HG03064 (cell line): Measurements from ENCODE around the gene SLC7A11.
A peak's percentile ranks its signal among the peaks of the same experiment; 100 is the strongest.

Experiments
- ATAC-seq: cut with Tn5 transposase; IDR thresholded peaks from one replicate; pipeline ENCODE4 v1.9.1; 2021; ENCODE audit warnings: low read depth; ENCODE audit not compliant: unreplicated experiment

SLC7A11 gene

DNA sequence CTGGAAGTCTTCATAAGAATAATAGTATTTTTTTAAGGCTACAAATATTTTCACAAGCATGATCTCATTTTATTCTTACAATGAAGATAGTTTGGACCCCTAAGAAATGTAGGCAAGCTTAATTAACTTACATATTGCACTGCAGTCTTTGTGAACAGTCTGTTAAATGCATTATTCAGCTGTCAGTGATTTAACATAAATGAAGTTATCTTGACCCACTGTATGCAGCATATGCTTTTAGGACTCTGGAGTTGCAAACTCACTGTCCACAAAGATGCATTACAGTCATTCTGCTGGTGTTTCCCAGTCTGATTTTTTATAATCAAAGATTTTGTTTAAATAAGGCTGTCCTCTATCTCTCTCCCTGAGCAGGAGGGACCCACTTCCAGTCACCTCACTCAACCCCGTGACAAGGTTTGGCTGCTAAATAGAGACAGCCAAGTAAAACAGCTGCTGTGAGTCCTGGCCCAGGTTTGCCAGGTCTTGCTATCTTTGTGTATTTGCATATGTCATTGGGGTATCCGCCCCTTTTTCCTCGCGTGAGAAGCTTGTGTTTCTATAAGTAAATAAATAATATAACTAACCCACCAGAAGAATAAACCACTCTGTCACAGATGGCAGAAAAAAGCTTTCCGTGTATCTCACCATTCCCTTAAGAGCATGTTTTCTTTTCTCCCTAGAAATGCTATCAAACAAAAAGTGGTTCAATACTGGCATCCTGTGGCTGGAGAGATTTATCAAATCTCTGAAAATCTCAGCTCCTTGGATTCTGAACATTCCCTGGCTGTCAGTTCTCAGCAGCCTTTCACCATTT is 67.0 kb downstream of the SLC7A11 start:
- ATAC-seq: no peak

DNA sequence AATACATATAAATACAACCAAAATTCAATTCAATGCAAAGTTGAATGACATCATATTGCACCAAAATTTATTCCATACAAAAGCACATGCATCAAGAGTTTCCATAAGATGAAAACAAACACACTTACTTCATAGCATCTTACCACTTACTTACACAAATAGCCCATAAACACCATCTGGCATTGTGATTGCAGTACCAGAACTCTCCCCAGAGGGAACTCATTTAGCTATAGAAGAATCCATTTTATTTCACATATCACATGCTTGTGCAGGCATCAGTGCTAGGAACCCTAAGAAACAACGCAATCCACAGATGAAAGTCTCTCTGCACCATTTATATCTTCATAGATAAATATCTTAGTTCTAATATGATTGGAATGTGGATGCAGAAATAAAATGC is 77.9 kb downstream of the SLC7A11 start:
- ATAC-seq: no peak

DNA sequence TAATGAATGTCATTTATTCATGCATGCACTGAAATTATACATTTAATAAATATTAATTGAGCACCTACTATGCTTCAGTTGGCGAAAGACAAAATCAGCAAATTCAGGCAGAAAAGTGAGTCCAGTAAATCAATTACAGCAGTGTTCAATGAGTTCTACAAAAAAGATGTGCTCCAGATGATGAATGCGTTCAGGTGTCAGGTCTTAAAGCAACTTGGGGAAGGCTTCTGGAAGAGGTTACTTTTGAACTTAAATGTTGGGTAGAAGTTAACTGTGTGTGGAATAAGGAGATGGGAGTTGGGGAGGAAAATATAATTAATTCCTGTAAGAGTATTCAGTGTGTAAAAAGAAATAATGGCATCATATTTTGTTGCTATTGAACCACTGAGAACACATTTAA is 79.0 kb downstream of the SLC7A11 start:
- ATAC-seq: no peak

DNA sequence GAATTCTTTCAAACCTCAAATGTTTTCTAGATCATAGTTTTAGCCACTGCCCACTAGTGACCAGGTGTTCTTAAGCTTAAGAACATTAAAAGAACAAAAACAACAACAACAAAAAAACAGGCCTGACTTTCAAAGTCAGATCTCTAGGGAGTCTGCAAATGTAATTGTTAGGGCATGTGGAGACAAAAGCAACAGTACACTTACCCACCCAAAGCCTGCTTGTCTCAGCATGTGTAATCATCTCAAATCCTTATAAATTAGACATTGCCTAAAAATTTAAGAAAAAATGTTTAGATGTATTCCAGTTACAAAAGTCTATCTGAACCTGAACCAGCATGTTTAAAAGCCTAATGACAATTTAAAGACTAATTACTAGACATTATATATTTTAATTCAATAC is 79.9 kb downstream of the SLC7A11 start:
- no peak for ATAC-seq

DNA sequence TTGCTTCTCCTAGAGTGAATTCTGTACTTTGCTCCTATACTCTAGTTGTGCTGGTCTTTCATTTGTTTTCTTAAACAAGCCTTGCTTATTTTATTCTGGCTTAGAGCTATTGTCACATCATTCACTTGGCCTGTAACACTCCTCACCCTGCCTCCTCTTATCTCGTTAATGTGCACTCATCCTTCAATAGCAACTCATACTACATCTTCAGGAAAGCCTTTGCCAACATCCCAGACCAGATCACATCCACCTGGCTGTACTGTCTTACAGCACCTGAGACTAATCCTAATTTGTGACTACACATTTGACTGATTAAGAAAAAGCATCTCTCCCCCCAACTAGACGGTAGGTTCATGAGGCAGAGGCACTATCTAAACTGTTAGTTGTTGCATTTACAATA is 80.8 kb downstream of the SLC7A11 start:
- no peak for ATAC-seq

DNA sequence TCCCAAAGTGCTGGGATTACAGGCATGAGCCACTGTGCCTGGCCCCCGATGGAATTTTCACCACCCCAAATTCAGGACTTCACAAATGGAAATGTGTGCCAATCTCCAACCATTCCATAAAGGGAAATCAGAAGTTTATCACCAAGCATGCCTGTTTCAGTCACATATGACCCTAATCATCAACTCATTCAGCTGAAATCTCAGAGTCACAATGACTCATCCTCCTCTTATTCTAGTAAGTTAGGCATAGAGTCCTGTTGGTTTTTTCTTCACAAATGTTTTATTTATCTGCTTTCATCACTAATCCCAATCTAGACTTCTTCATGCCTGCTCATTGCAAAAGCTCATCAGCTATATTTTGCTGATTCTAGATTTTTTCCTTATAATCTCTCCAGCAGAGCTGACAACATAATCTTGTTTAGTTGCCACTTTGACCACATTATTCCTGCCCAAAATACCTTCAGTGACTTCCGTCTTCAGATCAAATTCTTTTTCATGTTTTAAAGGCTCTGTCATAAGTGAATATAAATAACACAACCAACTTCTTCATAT is 83.3 kb downstream of the SLC7A11 start:
- no peak for ATAC-seq

DNA sequence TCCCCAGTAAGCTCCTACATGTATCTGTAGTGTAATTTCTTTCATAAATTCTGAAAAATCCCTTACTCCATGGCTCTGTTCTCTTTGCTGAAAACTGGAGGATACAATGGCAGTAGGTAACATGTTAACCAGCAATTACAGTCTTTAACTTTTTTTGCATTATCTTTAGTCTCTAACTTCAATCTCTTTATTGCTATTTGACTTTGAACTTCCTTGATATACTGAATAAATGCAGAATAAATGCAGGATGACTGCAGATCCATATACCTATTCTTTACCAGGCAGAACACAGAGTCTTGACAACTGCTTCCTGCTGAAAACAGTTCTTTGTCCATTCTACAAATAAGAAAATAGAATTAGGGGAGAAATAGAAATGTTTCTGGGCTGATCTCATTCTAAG is 101.3 kb downstream of the SLC7A11 start:
- ATAC-seq: no peak

DNA sequence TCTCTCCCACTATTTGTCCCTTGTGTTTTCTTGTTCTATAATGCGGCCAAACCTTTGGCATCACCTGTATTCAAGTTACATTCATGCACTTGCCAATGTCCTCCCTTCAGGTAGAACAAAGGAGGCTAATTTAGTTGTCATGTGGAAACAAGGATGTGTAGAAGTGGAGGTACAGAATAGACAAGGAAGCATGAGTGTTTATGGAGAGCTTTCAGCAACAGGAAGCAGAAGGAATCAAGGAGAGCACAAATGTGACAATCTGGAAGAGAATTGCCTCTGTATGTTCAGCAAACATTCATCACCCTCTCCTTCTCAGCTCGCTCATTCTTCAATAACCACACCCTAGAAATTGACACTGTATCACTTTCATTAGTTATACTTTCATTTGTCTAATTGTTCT is 103.4 kb downstream of the SLC7A11 start:
- ATAC-seq: no peak

DNA sequence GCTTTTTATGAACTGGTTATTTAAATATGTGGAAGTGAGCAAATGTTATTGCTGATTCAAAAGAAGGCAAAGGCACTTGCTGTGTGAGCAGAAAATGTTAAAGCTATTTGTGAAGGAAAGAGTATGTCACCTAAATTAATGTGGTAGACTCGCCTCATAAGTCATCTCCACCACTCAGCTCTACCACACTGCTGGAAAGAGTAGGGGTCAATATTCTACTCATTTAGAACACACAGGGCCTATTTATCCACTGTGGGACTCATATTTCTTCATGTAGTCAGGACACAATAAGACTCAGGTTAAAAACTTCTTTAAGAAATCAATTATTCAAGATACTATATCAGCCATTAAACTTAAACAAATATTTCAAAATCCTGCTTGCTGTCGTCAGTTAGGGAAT is 106.5 kb downstream of the SLC7A11 start:
- ATAC-seq: no peak

DNA sequence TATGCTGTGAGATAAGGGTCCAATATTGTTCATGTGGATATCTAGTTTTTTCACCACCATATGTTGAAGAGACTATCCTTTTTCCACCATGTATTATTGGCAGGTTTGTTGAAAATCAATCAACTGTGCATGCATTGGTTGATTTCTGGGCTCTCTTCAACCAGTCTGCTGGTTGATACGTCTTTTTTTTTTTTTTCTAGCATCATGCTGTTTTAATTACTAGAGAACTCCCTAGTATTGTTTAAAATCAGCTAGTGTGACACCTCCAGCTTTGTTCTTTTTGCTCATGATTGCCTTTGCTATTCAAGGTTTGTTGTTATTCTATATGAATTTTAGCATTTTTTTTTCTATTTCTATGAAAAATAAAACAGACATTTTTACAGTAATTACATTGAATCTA is 123.9 kb downstream of the SLC7A11 start:
- no peak for ATAC-seq

DNA sequence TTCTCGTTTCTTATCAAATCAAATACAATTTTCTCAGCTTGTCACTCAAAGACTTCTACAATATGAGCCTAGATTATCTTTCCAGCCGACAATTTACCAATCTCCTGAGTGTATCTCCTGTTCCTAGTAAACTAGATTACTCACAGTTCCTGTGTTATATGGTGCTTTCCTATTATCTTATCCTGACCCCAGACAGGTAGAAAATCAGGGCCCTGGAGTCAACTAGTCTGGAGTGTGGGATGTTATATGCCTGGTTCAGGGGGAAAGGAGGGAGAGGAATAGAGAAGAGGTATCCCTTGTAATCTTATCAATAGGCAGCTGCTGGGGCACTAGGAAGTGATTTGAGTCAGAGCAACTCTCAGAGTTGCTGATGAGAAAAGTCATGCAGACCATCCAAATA is 127.1 kb downstream of the SLC7A11 start:
- ATAC-seq: no peak

DNA sequence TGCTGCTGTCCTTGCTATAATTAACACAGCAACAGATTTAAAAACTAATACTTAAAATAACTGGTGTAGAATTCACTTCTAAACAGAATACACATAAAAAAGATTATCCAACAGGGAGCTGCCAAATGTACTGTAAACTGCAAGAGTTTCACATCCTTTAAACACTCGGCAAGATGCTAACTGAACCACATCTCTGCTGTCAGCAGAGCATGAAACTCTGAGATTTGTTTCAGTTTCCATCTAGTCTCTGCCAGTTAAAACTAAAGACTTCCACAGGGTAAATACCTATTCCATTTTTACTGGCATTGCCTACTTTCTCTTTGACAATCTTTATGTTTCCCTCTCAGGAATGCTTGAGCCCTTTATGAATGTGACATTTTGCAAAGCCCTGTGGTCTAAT is 127.7 kb downstream of the SLC7A11 start:
- peak; percentile 99 for ATAC-seq
